ENCODE measurements around the gene MEF2B. TPM values are rescaled to one million over a fixed set of nuclear protein-coding genes. Genes with fewer than 3 reads are reported as not detected.
"Not testable (repeated sequence)": the region's sequence is repeated elsewhere in the genome, so short reads cannot be mapped to it uniquely, and the experiment has no call there.

MEF2B gene
- total RNA-seq, 1 donor from 2014 or later, result 0.49 TPM

GRCh38 chr19:19110410-19111135 lies 59.5 kb downstream of the MEF2B start:
- intact Hi-C loops (cut with micrococcal nuclease), result no loop called here
- H3K4me1 ChIP-seq, result peaks cover 27% of the 10 kb centered on the region
- peak; percentile 55 for TF ChIP-seq CTCF (IDR thresholded peaks at IDR 0.05; ENCODE audit: borderline replicate concordance)
- no peaks in the 10 kb centered on the region for H3K36me3 ChIP-seq
- H3K27ac ChIP-seq (replicated peaks), result no peak overlapping the region
- no peak for DNase-seq
- H3K4me3 ChIP-seq, result peak overlapping the region; percentile 25
- H3K9me3 ChIP-seq (replicated peaks), result no peaks in the 10 kb centered on the region
- H3K27me3 ChIP-seq (ENCODE audit: low read depth), result no peaks in the 10 kb centered on the region

GRCh38 chr19:19109601-19110000 lies 60.5 kb downstream of the MEF2B start:
- no peaks in the 10 kb centered on the region for H3K36me3 ChIP-seq
- peaks cover 33% of the 10 kb centered on the region for H3K4me1 ChIP-seq
- no peak overlapping the region for H3K27ac ChIP-seq (replicated peaks)
- H3K4me3 ChIP-seq, result no peak overlapping the region
- DNase-seq, result no peak
- no peak for TF ChIP-seq CTCF (IDR thresholded peaks at IDR 0.05; ENCODE audit: borderline replicate concordance)
- H3K27me3 ChIP-seq (ENCODE audit: low read depth), result no peaks in the 10 kb centered on the region
- H3K9me3 ChIP-seq (replicated peaks), result no peaks in the 10 kb centered on the region
- intact Hi-C loops (cut with micrococcal nuclease), result no loop called here

- intact Hi-C loops (cut with micrococcal nuclease), result no loop called here
- Histone ChIP-seq H3K27ac (replicated peaks) (no peak overlapping the region), H3K36me3 (no peaks in the 10 kb centered on the region), H3K4me3 (no peak overlapping the region), H3K4me1 (peaks cover 33% of the 10 kb centered on the region), H3K27me3 (ENCODE audit: low read depth) (no peaks in the 10 kb centered on the region), H3K9me3 (replicated peaks) (no peaks in the 10 kb centered on the region)
- no peak for DNase-seq
- no peak for TF ChIP-seq CTCF (IDR thresholded peaks at IDR 0.05; ENCODE audit: borderline replicate concordance)
Measured at GRCh38 chr19:19107654-19108053, 62.4 kb downstream of the MEF2B start.

- H3K9me3 ChIP-seq (replicated peaks); DNase-seq; H3K36me3 ChIP-seq; H3K27ac ChIP-seq (replicated peaks); H3K27me3 ChIP-seq (ENCODE audit: low read depth); intact Hi-C loops (cut with micrococcal nuclease); H3K4me3 ChIP-seq: not testable (repeated sequence)
- peaks cover 33% of the 10 kb centered on the region for H3K4me1 ChIP-seq
Measured at GRCh38 chr19:19106938-19107337, 63.1 kb downstream of the MEF2B start.

GRCh38 chr19:19106056-19106551 lies 64.0 kb downstream of the MEF2B start:
- DNase-seq, result no peak
- Histone ChIP-seq H3K36me3 (peaks cover 13% of the 10 kb centered on the region), H3K4me1 (peaks cover 32% of the 10 kb centered on the region), H3K27me3 (ENCODE audit: low read depth) (no peaks in the 10 kb centered on the region), H3K27ac (replicated peaks) (no peak overlapping the region), H3K4me3 (peak overlapping the region; percentile 58), H3K9me3 (replicated peaks) (no peaks in the 10 kb centered on the region)
- no peak for TF ChIP-seq CTCF (IDR thresholded peaks at IDR 0.05; ENCODE audit: borderline replicate concordance)
- intact Hi-C loops (cut with micrococcal nuclease), result no loop called here

GRCh38 chr19:19105365-19106055 lies 64.6 kb downstream of the MEF2B start:
- H3K4me3 ChIP-seq, result peak overlapping the region; percentile 58
- peak; percentile 70 for DNase-seq
- no peaks in the 10 kb centered on the region for H3K27me3 ChIP-seq (ENCODE audit: low read depth)
- H3K27ac ChIP-seq (replicated peaks), result no peak overlapping the region
- intact Hi-C loops (cut with micrococcal nuclease), result no loop called here
- peaks cover 14% of the 10 kb centered on the region for H3K36me3 ChIP-seq
- no peak for TF ChIP-seq CTCF (IDR thresholded peaks at IDR 0.05; ENCODE audit: borderline replicate concordance)
- no peaks in the 10 kb centered on the region for H3K9me3 ChIP-seq (replicated peaks)
- H3K4me1 ChIP-seq, result peaks cover 26% of the 10 kb centered on the region

Measured in left ventricle myocardium inferior (tissue), 1 donor.